H1 (cell line): ENCODE measurements around the gene OR5M10. TPM values are rescaled to one million over a fixed set of nuclear protein-coding genes. Genes with fewer than 3 reads are reported as not detected.
A peak's percentile ranks its signal among the peaks of the same experiment; 100 is the strongest.

Experiments used
- CTCF ChIA-PET: fragments of 300-600 bp; sonication (Branson Sonifier 250); formaldehyde crosslinking; loops from one replicate; lab custom pipeline; 2021; ENCODE audit not compliant: partially characterized antibody; lab: Charles Lee
- POLR2A ChIA-PET: fragments of 300-600 bp; sonication (Branson Sonifier 250); formaldehyde crosslinking; loops from one replicate; lab custom pipeline; 2021; ENCODE audit warnings: inconsistent platforms; ENCODE audit not compliant: partially characterized antibody; lab: Charles Lee
- DNase-seq, 2 experiments: peaks; one replicate each; pipeline versions ENCODE4 v3.0.0 to v3.0.0-alpha.2; 2010 to 2022; ENCODE audit warnings: low spot score in 2 of 2, low read depth in 1 of 2, mixed read lengths in 1 of 2
- FAIRE-seq: peaks from 2 replicates; lab custom pipeline; 2011; peaks lifted over from hg19 to GRCh38; lab: Jason Lieb, UNC
- H2AFZ ChIP-seq: 2 replicates; pipeline ENCODE4 v1.8.1; 2012; ENCODE audit warnings: low read length, inconsistent platforms
- H2AK5ac ChIP-seq: 2 replicates; pipeline ENCODE4 v1.6.1; 2013; ENCODE audit warnings: low read depth, low read length
- H2BK120ac ChIP-seq: replicated peaks from 2 replicates; pipeline ENCODE3; 2013; ENCODE audit warnings: low read depth, low read length, inconsistent platforms
- H2BK12ac ChIP-seq: 2 replicates; pipeline ENCODE4 v1.6.1; 2013; ENCODE audit warnings: low read depth, low read length
- H2BK15ac ChIP-seq: 2 replicates; pipeline ENCODE4 v1.6.1; 2013; ENCODE audit warnings: low read length
- H2BK20ac ChIP-seq: 2 replicates; pipeline ENCODE4 v1.6.1; 2013; ENCODE audit warnings: low read length
- H2BK5ac ChIP-seq: 2 replicates; pipeline ENCODE4 v1.6.1; 2013; ENCODE audit warnings: low read depth, low read length
- H3K14ac ChIP-seq: 2 replicates; pipeline ENCODE4 v1.6.1; 2013; ENCODE audit warnings: inconsistent platforms; ENCODE audit not compliant: insufficient read length
- H3K18ac ChIP-seq: 2 replicates; pipeline ENCODE4 v1.6.1; 2013; ENCODE audit warnings: low read length; ENCODE audit errors: extremely low read depth
- H3K23ac ChIP-seq: 2 replicates; pipeline ENCODE4 v1.6.1; 2013; ENCODE audit warnings: inconsistent platforms; ENCODE audit not compliant: insufficient read length
- H3K23me2 ChIP-seq: 2 replicates; pipeline ENCODE4 v1.6.1; 2013; ENCODE audit warnings: low read depth, low read length
- H3K27ac ChIP-seq: 2 replicates; pipeline ENCODE4 v1.6.1; 2011; ENCODE audit warnings: low read depth, low read length, inconsistent platforms
- H3K27me3 ChIP-seq, 4 experiments: replicated peaks in 1 of 4; 1 replicate in 1 of 4; 2 replicates in 3 of 4; pipeline versions ENCODE4 v1.6.1 to v1.8.1; 2011 to 2013; ENCODE audit warnings: low read length in 3 of 4, mild to moderate bottlenecking in 3 of 4, inconsistent platforms in 2 of 4, mixed read lengths in 2 of 4, moderate library complexity in 1 of 4; ENCODE audit not compliant: control insufficient read depth in 3 of 4, insufficient read depth in 3 of 4; ENCODE audit errors: extremely low read depth in 1 of 4
- H3K36me3 ChIP-seq, 4 experiments: 2 replicates each; pipeline versions ENCODE4 v1.6.1 to v1.8.1; 2011 to 2013; ENCODE audit warnings: mild to moderate bottlenecking in 4 of 4, low read length in 3 of 4, moderate library complexity in 2 of 4, control low read depth in 1 of 4, inconsistent platforms in 1 of 4; ENCODE audit not compliant: insufficient read depth in 4 of 4, control insufficient read depth in 2 of 4
- H3K4ac ChIP-seq: replicated peaks from 2 replicates; pipeline ENCODE3; 2013; ENCODE audit warnings: low read length, low read depth, mixed read lengths, inconsistent platforms; ENCODE audit not compliant: insufficient read length
- H3K4me1 ChIP-seq, 4 experiments: replicated peaks in 1 of 4; 1 replicate in 1 of 4; 2 replicates in 3 of 4; pipeline versions ENCODE4 v1.6.1 to v1.8.1; 2011 to 2013; ENCODE audit warnings: low read length in 3 of 4, inconsistent platforms in 2 of 4, mixed read lengths in 1 of 4; ENCODE audit not compliant: insufficient read depth in 4 of 4, control insufficient read depth in 3 of 4
- H3K4me2 ChIP-seq, 2 experiments: 2 replicates each; pipeline versions ENCODE4 v1.6.1 to v1.8.1; 2011 to 2013; ENCODE audit warnings: low read depth in 2 of 2, low read length in 2 of 2, control low read depth in 1 of 2, inconsistent platforms in 1 of 2, mild to moderate bottlenecking in 1 of 2; ENCODE audit not compliant: insufficient read depth in 1 of 2
- H3K4me3 ChIP-seq, 4 experiments: fragments of 200-600, 300-600 bp in 1 of 4; sonication (generic), shearing (Covaris generic), sonication (Bioruptor Twin) in 1 of 4; 2 replicates each; pipeline versions ENCODE4 v1.5.1 to v1.8.1; 2011 to 2016; ENCODE audit warnings: low read length in 4 of 4, low read depth in 3 of 4, control low read depth in 2 of 4, inconsistent platforms in 2 of 4, mild to moderate bottlenecking in 2 of 4, mixed read lengths in 1 of 4, moderate library complexity in 1 of 4; ENCODE audit not compliant: insufficient read depth in 2 of 4; ENCODE audit errors: extremely low read depth in 1 of 4
- H3K56ac ChIP-seq: replicated peaks from 2 replicates; pipeline ENCODE3; 2013; ENCODE audit warnings: low read depth, mild to moderate bottlenecking, mixed read lengths, low read length, inconsistent platforms; ENCODE audit not compliant: insufficient read length
- H3K79me1 ChIP-seq: 2 replicates; pipeline ENCODE4 v1.6.1; 2013; ENCODE audit warnings: low read depth, low read length, control low read depth
- H3K79me2 ChIP-seq, 2 experiments: 2 replicates each; pipeline versions ENCODE4 v1.6.1 to v1.8.1; 2012 to 2013; ENCODE audit warnings: low read length in 2 of 2, mild to moderate bottlenecking in 2 of 2, inconsistent platforms in 1 of 2; ENCODE audit not compliant: insufficient read depth in 2 of 2, control insufficient read depth in 1 of 2
- H3K9ac ChIP-seq, 4 experiments: replicated peaks in 1 of 4; 1 replicate in 1 of 4; 2 replicates in 3 of 4; pipeline versions ENCODE4 v1.6.1 to v1.8.1; 2011 to 2013; ENCODE audit warnings: low read depth in 3 of 4, low read length in 3 of 4, control low read depth in 2 of 4, mild to moderate bottlenecking in 2 of 4, moderate library complexity in 2 of 4, inconsistent platforms in 1 of 4; ENCODE audit errors: extremely low read depth in 1 of 4
- H3K9me3 ChIP-seq, 2 experiments: 2 replicates each; pipeline versions ENCODE4 v1.6.1 to v1.8.1; 2012 to 2013; ENCODE audit warnings: mild to moderate bottlenecking in 2 of 2, moderate library complexity in 2 of 2, control low read depth in 1 of 2, inconsistent platforms in 1 of 2, low read depth in 1 of 2, low read length in 1 of 2, mixed read lengths in 1 of 2; ENCODE audit not compliant: insufficient read depth in 2 of 2
- H4K20me1 ChIP-seq, 2 experiments: replicated peaks in 1 of 2; 2 replicates each; pipeline versions ENCODE3 to v1.8.1; 2011 to 2013; ENCODE audit warnings: inconsistent platforms in 2 of 2, low read length in 2 of 2, mild to moderate bottlenecking in 1 of 2; ENCODE audit not compliant: insufficient read depth in 2 of 2, control insufficient read depth in 1 of 2
- H4K5ac ChIP-seq: 2 replicates; pipeline ENCODE4 v1.6.1; 2013; ENCODE audit warnings: low read length, low read depth, mixed read lengths, inconsistent platforms; ENCODE audit not compliant: insufficient read length
- H4K8ac ChIP-seq: 2 replicates; pipeline ENCODE4 v1.8.0; 2013; ENCODE audit warnings: mild to moderate bottlenecking, moderate library complexity, low read length, inconsistent platforms; ENCODE audit not compliant: insufficient read depth; ENCODE audit errors: extremely low read depth
- H4K91ac ChIP-seq: replicated peaks from 2 replicates; pipeline ENCODE3; 2013; ENCODE audit warnings: low read length, mixed read lengths, inconsistent platforms; ENCODE audit not compliant: insufficient read length
- HDAC2 ChIP-seq, 2 experiments: fragments of 300-600 bp in 1 of 2; sonication (generic) in 1 of 2; IDR thresholded peaks; 2 replicates each; pipeline ENCODE4 v1.6.1; 2011 to 2012; ENCODE audit warnings: low read depth in 2 of 2, low read length in 2 of 2, mild to moderate bottlenecking in 2 of 2, moderate library complexity in 2 of 2, borderline replicate concordance in 1 of 2, inconsistent platforms in 1 of 2
- KDM1A ChIP-seq: fragments of 200-600, 300-600 bp; sonication (generic); IDR thresholded peaks from 2 replicates; pipeline ENCODE4 v1.7.1; 2016; ENCODE audit warnings: mild to moderate bottlenecking, low read length, borderline replicate concordance
- NANOG ChIP-seq: IDR thresholded peaks from 2 replicates; pipeline ENCODE4 v1.6.1; 2011; ENCODE audit warnings: low read length, low read depth, mild to moderate bottlenecking, inconsistent platforms; ENCODE audit not compliant: insufficient read depth, poor library complexity, severe bottlenecking
- PHF8 ChIP-seq: fragments of 200-600 bp; sonication (generic); conservative IDR thresholded peaks from 2 replicates; pipeline ENCODE4 v1.7.1; 2012; ENCODE audit warnings: low read depth, mild to moderate bottlenecking, inconsistent platforms, low read length, moderate library complexity
- POU5F1 ChIP-seq: IDR thresholded peaks from 2 replicates; pipeline ENCODE4 v1.6.1; 2011; ENCODE audit warnings: low read depth, mild to moderate bottlenecking, low read length, moderate library complexity
- WGBS, 2 experiments: shearing (Covaris generic) in 1 of 2; methylation state at CpG; one replicate each; pipeline versions ENCODE4 v1.1.6 to v1.1.7; 2013 to 2015; ENCODE audit warnings: low lambda C conversion rate in 2 of 2, mixed read lengths in 2 of 2, inconsistent platforms in 1 of 2, low coverage in 1 of 2, missing lambda C conversion rate in 1 of 2; ENCODE audit not compliant: insufficient replicate concordance in 2 of 2, insufficient coverage in 1 of 2, insufficient read length in 1 of 2; ENCODE audit errors: extremely low coverage in 1 of 2, missing lambda C conversion rate in 1 of 2; 5-methylcytosine and 5-hydroxymethylcytosine counted together
- polyA plus RNA-seq, 7 experiments: library from polyadenylated mRNA; depleted of rRNA in 3 of 7; stranded (reverse) in 5 of 7; unstranded in 2 of 7; fragments of >200 nt in 5 of 7; fragments of 200-250 nt in 2 of 7; gene quantifications; 1 replicate in 5 of 7; 2 replicates in 1 of 7; 4 replicates in 1 of 7; pipeline versions ENCODE4 v1.2.1 to v1.2.3, GENCODE V29; 2011 to 2013; ENCODE audit warnings: missing spikeins in 2 of 7, mixed read lengths in 2 of 7
- total RNA-seq: library from RNA; stranded (reverse); fragmentation: NEBNext Ultra II Directional; extraction: Animal tissue kit (Norgen Biotek cat#: 25700); gene quantifications from 2 replicates; pipeline ENCODE4 v1.2.1, GENCODE V29; 2021

The OR5M10 gene
- total and polyA plus RNA-seq, 2 of the 8 experiments (the other 6 are each of a cell fraction or from before 2014, with no cell fraction given), result not detected

DNA sequence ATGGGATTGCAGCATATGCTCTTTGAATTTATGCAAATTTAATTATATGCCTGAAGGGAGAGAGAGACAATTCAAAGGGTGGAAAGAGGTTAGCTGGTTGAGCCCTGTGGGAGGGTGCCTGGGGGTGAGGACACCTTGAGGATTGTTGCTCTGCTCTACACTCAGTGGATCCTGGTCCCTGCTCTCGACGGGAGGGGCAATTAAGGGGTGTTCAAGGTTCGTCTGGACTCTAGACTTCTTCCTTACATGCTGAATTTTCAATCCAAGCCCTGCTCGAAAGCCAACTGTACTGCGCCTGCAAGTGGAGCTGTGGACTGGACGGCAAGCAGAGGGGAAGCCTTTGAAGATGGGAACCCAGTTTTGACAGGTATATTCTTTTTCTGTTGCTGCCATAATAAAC, 18.9 kb downstream of the OR5M10 start:
- no peaks in the 10 kb centered on the region for H3K36me3 ChIP-seq

More for the DNA sequence above, 18.9 kb downstream of the OR5M10 start:
- TF ChIP-seq POU5F1 (no peak), KDM1A (no peak), HDAC2 (IDR thresholded peaks at IDR 0.05; ENCODE audit: borderline replicate concordance in 1 of 2, low read depth in 2 of 2, low read length in 2 of 2) (no peak), NANOG (no peak), PHF8 (no peak)
- no peak overlapping the region for H3K4me3 ChIP-seq
- ChIA-PET CTCF (no interaction called here), POLR2A (no interaction called here)
- no peaks in the 10 kb centered on the region for H4K20me1 ChIP-seq
- no peaks in the 10 kb centered on the region for H3K27me3 ChIP-seq
- H2BK20ac ChIP-seq, result no peak overlapping the region
- no peak overlapping the region for H3K9ac ChIP-seq
- no peaks in the 10 kb centered on the region for H3K79me2 ChIP-seq
- H3K4me1 ChIP-seq, result no peaks in the 10 kb centered on the region
- H3K9me3 ChIP-seq, result no peaks in the 10 kb centered on the region
- H3K27ac ChIP-seq, result no peak overlapping the region
- H2BK5ac ChIP-seq, result no peak overlapping the region
- H3K18ac ChIP-seq, result no peak overlapping the region
- no peak overlapping the region for H4K91ac ChIP-seq
- FAIRE-seq, result peak; percentile 73
- no peak overlapping the region for H3K23ac ChIP-seq
- no peak overlapping the region for H3K4ac ChIP-seq
- no peaks in the 10 kb centered on the region for H3K79me1 ChIP-seq
- no peak overlapping the region for H2AFZ ChIP-seq
- H2BK15ac ChIP-seq, result no peak overlapping the region
- H2AK5ac ChIP-seq, result no peak overlapping the region
- DNase-seq, result no peak
- no peak overlapping the region for H2BK12ac ChIP-seq
- no peak overlapping the region for H3K4me2 ChIP-seq
- H3K23me2 ChIP-seq, result no peaks in the 10 kb centered on the region
- H2BK120ac ChIP-seq, result no peak overlapping the region
- no peak overlapping the region for H3K14ac ChIP-seq
- H4K8ac ChIP-seq, result no peak overlapping the region
- H4K5ac ChIP-seq, result no peak overlapping the region
- 73% methylated on average over 6 of the region's 6 CpGs; no CpG with 5 or more reads in 1 of the 2 experiments for WGBS, 2 experiments
- no peak overlapping the region for H3K56ac ChIP-seq
